Superior temporal gyrus (tissue), 1 donor: ENCODE measurements around the gene KIF26B.

Experiments used
- DNase-seq: peaks from one replicate; pipeline ENCODE4 v3.0.0-alpha.2; 2016; ENCODE audit errors: extremely low spot score

Gene KIF26B

DNA sequence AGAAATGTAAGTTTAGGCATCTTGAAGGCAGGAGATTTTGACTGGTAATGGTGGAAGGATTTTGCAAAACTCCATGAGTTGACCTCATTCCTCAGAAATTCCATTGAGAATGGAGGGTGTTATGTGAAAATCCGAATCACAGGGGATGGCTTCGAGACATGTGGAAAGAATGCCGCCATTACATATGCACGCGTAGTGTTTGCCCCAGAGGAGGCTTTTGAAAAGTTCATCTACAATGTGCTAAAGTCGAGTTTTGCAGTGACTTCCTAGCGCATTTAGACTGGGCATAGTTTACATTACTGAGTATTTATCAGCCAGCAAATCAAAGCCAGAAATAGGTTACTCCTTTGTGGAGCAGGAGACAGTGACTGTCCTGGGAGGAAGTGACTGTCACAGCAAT, 307.4 kb downstream of the KIF26B start:
- DNase-seq = no peak

DNA sequence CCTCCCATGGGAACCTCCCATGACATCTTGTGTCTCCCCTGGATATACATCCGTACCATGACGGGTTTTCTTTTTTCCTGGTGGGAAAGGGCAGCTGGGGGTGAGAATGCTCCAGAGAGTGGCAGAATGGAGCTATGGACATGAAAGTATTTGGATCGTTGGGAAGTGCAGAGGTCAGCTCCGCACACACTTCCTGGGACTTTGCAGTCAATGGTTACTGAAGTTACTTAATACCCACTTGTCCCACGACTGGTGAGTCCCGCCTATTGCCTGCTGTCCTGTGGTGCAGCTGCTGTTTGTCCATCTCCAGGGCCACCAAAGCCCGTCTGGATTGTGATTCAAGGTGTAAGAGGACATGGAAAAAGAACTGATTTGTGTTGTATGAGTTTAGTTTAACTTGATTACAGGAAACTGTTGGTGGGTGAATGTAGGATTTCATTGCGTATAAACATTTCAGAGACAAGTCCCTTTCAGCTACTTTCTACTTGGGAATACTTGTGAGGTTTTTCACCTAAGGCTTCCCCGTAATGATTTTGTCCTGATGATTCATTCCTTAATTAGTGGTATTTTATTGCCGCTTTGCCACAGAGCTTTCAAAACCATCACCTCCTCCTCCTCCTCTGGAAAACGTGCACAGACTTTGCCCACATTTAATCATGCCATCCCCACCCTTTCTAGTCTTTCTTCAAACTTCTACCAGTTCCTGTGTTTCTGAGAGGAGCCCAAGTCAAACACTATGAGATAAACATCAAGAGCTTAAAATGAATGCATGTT, 308.8 kb downstream of the KIF26B start:
- no peak for DNase-seq

- no peak for DNase-seq
These were observed 309.5 kb downstream of the KIF26B start for GRCh38 chr1:245464290-245464689.

GRCh38 chr1:245465666-245466065, 310.9 kb downstream of the KIF26B start:
- no peak for DNase-seq

- no peak for DNase-seq
These were observed 311.5 kb downstream of the KIF26B start for GRCh38 chr1:245466261-245466660.

DNA sequence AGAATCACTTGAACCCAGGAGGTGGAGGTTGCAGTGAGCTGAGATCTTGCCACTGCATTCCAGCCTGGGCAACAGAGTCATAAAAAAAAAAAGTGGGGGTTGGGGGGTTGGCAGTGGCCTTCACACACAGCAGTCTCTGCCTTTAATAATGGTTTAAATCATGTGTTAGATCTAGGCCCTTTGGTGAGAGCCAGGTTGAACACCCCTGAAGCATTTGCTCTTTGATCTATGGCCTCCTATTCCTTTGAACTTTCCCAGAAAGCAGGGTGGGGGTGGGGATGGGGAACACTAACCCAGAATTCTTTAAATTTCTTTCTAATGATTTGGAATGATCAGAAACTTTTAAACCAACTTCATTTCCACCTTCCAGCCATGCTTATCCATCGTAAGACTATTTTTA, 313.0 kb downstream of the KIF26B start:
- DNase-seq = no peak

DNA sequence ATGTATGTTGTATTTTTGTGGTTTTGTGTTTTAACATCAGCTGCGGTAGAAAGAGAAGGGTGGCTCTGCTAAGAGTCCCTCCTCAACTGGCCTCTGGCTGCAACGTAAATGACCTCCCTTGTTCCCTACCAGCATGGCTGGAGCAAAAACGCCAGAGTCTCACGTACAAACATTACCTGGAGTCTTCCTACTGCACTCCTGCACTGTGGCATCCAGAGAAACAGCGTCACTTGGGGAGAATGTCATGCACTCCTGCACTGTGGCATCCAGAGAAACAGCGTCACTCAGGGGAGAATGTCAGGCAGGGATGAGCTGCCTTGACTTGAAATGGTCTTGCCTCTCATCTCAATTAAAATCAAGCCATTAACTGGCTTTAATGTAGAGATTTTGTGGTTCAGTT, 314.2 kb downstream of the KIF26B start:
- DNase-seq = no peak

GRCh38 chr1:245469734-245470133, 314.9 kb downstream of the KIF26B start:
- DNase-seq = no peak

- DNase-seq = no peak
These were observed 320.3 kb downstream of the KIF26B start for GRCh38 chr1:245475126-245475525.

DNA sequence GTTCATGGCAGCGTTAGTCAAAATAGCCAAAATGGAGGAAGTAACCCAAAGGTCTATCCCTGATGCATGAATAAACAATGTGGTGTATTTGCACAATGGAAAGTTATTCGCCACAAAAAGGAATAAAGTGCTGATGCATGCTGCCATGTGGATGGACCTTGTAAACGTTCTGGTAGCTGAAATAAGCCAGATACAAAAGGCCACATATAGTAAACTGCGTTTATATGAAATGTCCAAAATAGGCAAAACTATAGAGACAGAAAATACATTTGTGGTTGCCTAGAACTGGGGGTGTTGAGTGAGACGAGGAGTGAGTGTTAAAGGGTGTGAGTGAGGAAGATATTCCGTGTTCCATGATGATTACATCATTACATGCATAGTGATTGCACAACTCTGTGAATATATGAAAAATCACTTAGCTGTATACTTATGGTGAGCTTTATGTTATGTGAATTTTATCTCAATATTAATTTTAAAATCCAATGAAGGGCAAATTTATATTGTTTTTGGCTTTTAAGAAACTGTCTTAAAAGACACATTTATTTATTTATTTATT, 321.3 kb downstream of the KIF26B start:
- no peak for DNase-seq

DNA sequence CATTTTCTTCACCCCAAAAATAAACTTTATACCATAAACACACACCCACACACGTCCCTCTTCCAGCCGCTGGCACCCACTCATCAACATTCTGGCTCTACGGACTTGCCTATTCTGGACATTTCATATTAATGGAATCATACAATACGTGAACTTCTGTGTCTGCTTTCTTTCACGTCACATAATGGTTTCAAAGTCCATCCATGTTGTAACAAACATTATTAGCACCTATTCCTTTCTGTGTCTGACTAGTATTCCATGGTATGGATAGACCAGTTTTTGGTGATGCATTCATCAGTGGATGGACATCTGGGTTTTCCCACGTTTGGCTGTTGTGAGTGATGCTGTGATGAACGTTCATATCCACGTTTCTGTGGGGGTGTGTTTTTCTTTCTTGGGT, 323.2 kb downstream of the KIF26B start:
- DNase-seq = peak; percentile 35

DNA sequence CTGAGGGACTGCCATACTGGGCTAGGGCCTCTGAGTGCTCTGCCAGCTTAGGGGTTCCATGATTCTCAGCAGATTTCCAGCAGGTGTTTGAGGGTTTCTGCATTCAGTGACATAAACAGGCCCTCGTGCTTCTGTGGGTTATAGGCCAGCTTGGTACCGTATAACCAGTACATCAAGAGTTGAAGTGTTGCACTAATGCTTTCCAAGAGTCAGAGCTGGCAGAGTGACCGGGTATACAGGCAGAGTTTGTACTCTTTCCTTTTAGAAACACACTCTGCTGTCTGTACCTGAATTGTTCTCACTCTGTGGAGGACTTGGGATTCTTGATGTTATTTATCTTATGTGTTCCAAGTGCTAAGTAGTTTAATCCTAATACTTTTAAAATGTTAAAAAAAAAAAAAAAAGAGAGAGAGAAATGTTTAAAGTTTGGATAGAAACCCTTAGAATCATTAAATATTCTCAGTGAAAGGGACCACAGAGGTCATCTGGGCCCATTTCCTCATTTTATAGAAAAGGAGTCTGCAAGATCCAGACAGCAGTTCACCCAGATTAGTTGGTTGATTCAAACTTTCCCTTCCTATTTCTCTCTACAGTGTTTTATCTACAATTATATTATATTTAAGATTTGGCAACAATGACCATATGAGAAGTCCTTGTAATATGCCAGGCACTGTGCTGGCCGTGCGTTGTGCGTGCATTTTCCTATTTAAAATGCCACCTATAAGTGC, 325.8 kb downstream of the KIF26B start:
- no peak for DNase-seq

DNA sequence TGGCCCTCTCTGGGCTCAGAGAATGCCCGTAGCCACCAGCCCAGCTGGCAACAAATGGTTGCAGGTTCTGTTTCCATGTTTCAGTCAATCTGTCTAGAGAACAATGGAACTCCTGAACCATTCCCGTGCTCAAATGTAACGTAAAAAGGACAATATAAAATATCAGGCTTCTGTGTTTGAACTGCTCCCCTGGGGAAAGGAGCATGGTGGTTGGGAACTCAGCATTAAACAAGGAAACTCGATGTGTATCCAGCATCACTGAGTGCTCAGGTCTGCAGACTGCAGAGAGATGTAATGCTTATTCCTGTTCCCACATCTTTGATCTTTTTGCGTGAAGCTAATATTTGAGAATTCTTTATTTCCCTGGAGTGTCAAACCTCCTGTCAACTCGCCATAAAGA, 326.5 kb downstream of the KIF26B start:
- DNase-seq = no peak

GRCh38 chr1:245483247-245483646, 328.5 kb downstream of the KIF26B start:
- peak; percentile 4 for DNase-seq

GRCh38 chr1:245484176-245484575, 329.4 kb downstream of the KIF26B start:
- DNase-seq = peak; percentile 3

DNA sequence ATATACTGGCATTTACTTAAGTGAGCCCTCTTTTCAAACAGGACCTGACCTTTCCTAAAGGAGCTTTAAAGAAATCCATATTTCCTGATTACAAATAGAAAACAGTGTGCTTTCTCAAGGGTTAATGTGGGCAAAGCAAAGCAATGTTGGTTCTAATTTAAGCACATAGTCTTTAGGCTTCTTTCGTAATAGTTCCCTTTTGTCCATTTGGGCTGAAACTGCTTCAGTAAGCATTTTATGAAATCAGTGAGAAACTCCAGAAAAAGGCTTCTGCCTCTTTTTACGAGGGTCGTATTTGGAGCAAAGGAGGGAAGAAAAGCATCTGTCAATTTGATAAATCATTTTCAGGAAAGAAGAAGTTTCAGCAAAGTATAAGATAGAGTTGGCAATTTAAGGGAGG, 331.2 kb downstream of the KIF26B start:
- DNase-seq = no peak

DNA sequence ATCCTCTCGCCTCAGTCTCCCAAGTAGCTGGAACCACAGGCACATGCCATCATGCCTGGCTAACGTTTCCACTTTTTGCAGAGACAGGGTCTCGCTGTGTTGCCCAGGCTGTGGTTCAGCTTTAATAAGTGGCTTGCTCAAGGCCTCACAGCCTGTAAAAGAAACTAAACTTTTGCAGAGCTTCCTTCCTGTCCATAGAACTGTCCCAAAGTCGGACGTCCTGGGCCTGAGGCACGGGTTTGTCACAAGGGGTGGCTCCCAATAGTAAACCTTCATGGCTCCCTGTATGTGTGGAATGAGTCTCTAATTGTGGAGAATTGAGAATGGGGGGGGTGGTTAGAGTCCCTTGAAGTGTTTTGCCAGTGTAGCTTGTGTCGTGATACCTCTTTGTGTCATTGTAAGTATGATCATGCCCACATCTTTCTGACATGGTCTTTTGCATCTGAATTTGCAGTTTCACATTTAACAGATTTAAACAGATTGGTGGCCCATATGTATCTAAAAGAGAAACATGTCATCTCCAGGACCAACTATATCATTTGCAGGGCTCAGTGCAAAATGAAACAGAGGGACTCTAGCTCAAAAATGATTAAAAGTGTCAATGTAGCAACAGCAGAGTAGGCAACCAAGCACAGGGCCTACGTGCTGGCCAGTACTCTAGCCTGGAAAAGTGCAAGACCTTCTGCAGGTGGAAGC, 332.1 kb downstream of the KIF26B start:
- no peak for DNase-seq

- no peak for DNase-seq
These were observed 333.8 kb downstream of the KIF26B start for GRCh38 chr1:245488346-245489129.

DNA sequence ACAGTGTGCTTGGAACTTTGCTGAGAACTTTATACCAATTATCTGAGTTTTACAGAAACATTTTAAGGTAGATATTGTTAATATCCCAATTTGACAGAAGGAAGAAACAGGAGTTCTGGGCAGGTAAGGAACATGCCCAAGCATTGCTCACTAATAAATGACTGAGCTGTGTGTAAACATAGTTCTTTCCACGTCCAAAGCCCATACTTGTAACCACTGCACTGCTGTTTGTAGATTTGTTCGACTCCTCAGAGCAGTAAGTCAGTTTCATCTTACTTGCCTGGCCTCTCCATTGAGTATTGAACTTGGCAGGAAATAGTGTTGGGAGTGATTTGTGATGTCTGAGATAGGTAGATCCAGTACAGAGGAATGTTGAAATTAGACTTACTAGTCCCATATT, 335.1 kb downstream of the KIF26B start:
- DNase-seq = no peak

GRCh38 chr1:245493029-245493428, 338.2 kb downstream of the KIF26B start:
- no peak for DNase-seq

DNA sequence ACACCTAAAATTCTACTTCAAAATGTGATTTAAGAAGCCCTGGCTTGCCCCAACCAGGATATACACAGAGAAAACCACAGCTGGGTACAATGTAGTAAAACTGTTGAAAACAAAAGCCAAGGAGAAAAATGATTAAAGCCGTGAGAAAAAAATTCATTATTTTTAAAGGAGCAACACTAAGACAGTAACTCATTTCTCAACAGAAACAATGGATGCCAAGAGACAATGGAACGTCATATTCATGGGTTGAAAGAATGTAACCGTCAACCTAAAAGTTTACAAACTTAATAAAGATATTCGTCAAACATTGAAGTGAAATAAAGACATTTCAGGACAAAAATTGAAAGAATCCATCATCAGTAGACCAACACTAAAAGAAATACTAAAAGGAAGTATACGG, 340.9 kb downstream of the KIF26B start:
- DNase-seq = no peak

DNA sequence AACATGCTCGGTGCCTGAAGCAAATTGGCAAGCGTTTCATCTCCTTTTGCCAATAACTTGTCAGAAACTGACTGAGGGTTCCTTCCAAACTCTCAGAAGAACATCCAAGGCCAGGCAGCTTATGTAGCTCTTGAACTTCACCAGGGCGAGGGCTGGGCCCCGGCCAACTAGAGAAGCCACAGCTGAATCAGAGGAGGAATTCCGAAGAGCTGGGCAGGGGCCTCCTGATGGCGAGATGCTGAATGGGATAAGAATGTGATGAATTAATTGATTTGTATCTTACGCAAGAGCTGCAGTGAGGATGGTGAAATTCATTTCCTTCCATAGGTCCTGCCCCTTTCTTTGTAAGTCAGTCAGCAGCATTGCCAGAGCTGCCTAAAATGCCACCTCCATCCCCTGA, 345.8 kb downstream of the KIF26B start:
- no peak for DNase-seq
